ENCODE measurements around the gene CHID1. TPM values are rescaled to one million over a fixed set of nuclear protein-coding genes. Genes with fewer than 3 reads are reported as not detected.

The CHID1 gene
- polyA plus RNA-seq, 1 experiment: 95.5 TPM

- POLR2A ChIA-PET: no interaction called here
- Histone ChIP-seq H3K27me3 (ENCODE audit: control insufficient read depth, insufficient read depth, low read length) (no peaks in the 10 kb centered on the region), H3K4me3 (ENCODE audit: low read depth, low read length) (no peak overlapping the region), H3K27ac (ENCODE audit: low read depth, low read length) (no peak overlapping the region), H3K9me3 (ENCODE audit: control insufficient read depth, insufficient read depth, low read length) (no peaks in the 10 kb centered on the region)
- TF ChIP-seq CTCF (IDR thresholded peaks at IDR 0.05; ENCODE audit: low read depth, low read length): no peak
- CTCF ChIA-PET: no interaction called here
- no peak for DNase-seq (ENCODE audit: low read depth, low spot score)
Measured at GRCh38 chr11:889257-889656, 21.4 kb downstream of the CHID1 start.

- no peaks in the 10 kb centered on the region for H3K27me3 ChIP-seq (ENCODE audit: control insufficient read depth, insufficient read depth, low read length)
- ChIA-PET POLR2A (interaction anchor here (0.5 kb wide), 1 partner anchor 50 kb away, joined by 3 read pairs; no protein-coding TSS in a partner anchor), CTCF (no interaction called here)
- no peaks in the 10 kb centered on the region for H3K9me3 ChIP-seq (ENCODE audit: control insufficient read depth, insufficient read depth, low read length)
- TF ChIP-seq CTCF (IDR thresholded peaks at IDR 0.05; ENCODE audit: low read depth, low read length): no peak
- no peak for DNase-seq (ENCODE audit: low read depth, low spot score)
- no peak overlapping the region for H3K4me3 ChIP-seq (ENCODE audit: low read depth, low read length)
- no peak overlapping the region for H3K27ac ChIP-seq (ENCODE audit: low read depth, low read length)
Measured at GRCh38 chr11:888310-889212, 22.0 kb downstream of the CHID1 start.

GRCh38 chr11:887589-887988, 23.0 kb downstream of the CHID1 start:
- H3K4me3 ChIP-seq (ENCODE audit: low read depth, low read length): no peak overlapping the region
- DNase-seq (ENCODE audit: low read depth, low spot score): no peak
- H3K27me3 ChIP-seq (ENCODE audit: control insufficient read depth, insufficient read depth, low read length): no peaks in the 10 kb centered on the region
- H3K9me3 ChIP-seq (ENCODE audit: control insufficient read depth, insufficient read depth, low read length): no peaks in the 10 kb centered on the region
- no peak overlapping the region for H3K27ac ChIP-seq (ENCODE audit: low read depth, low read length)
- ChIA-PET POLR2A (no interaction called here), CTCF (no interaction called here)
- TF ChIP-seq CTCF (IDR thresholded peaks at IDR 0.05; ENCODE audit: low read depth, low read length): no peak

GRCh38 chr11:886568-886967, 24.0 kb downstream of the CHID1 start:
- H3K27ac ChIP-seq (ENCODE audit: low read depth, low read length): no peak overlapping the region
- H3K4me3 ChIP-seq (ENCODE audit: low read depth, low read length): no peak overlapping the region
- ChIA-PET CTCF (interaction anchor here (0.6 kb wide), 1 partner anchor 12 kb away, joined by 3 read pairs; no protein-coding TSS in a partner anchor), POLR2A (no interaction called here)
- H3K9me3 ChIP-seq (ENCODE audit: control insufficient read depth, insufficient read depth, low read length): no peaks in the 10 kb centered on the region
- no peak for DNase-seq (ENCODE audit: low read depth, low spot score)
- TF ChIP-seq CTCF (IDR thresholded peaks at IDR 0.05; ENCODE audit: low read depth, low read length): no peak
- H3K27me3 ChIP-seq (ENCODE audit: control insufficient read depth, insufficient read depth, low read length): no peaks in the 10 kb centered on the region

- Histone ChIP-seq H3K4me3 (ENCODE audit: low read depth, low read length) (no peak overlapping the region), H3K9me3 (ENCODE audit: control insufficient read depth, insufficient read depth, low read length) (no peaks in the 10 kb centered on the region), H3K27ac (ENCODE audit: low read depth, low read length) (no peak overlapping the region), H3K27me3 (ENCODE audit: control insufficient read depth, insufficient read depth, low read length) (no peaks in the 10 kb centered on the region)
- POLR2A ChIA-PET: no interaction called here
- TF ChIP-seq CTCF (IDR thresholded peaks at IDR 0.05; ENCODE audit: low read depth, low read length): no peak
- CTCF ChIA-PET: no interaction called here
- no peak for DNase-seq (ENCODE audit: low read depth, low spot score)
Measured at GRCh38 chr11:884578-885070, 26.0 kb downstream of the CHID1 start.
